ENCODE measurements around the gene PPM1H.

The PPM1H gene

DNA sequence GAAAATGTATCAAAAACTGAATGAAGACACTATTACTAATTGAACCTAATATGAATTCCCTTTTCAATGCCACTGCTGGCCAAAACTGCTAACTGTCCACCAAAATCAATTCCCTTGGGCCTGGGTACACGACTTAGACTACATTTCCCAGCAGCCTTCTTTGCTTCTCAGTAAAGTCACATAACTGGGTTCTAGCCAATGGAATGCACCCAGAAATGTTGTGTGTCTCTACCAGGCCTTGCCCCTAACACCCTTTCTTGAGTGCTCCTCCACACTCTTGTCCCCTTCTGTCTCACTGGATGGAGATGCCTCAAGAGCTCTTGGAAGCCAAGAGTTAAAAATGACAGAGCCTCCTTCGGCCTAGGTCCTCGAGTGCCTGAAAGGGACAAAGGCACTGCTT lies 156.8 kb downstream of the PPM1H start:
- Histone ChIP-seq H4K5ac (ENCODE audit: low read length) (no peak overlapping the region), H3K4ac (ENCODE audit: low read depth, low read length) (no peak overlapping the region), H3K79me2 (ENCODE audit: control insufficient read depth, insufficient read depth, low read length) (no peaks in the 10 kb centered on the region), H3K23ac (ENCODE audit: low read length) (no peak overlapping the region), H2BK5ac (ENCODE audit: low read length) (no peak overlapping the region), H3K27ac (ENCODE audit: low read depth, low read length) (no peak overlapping the region), H2AK5ac (ENCODE audit: low read length) (no peak overlapping the region), H3K27me3 (ENCODE audit: insufficient read depth, low read length, poor library complexity) (no peaks in the 10 kb centered on the region), H3K4me2 (ENCODE audit: low read length) (no peak overlapping the region), H3K9ac (ENCODE audit: low read length) (no peak overlapping the region), H3K36me3 (ENCODE audit: control insufficient read depth, insufficient read depth, low read length) (no peaks in the 10 kb centered on the region), H3K4me3 (ENCODE audit: low read length) (no peak overlapping the region), H3K18ac (ENCODE audit: low read length) (no peak overlapping the region), H4K8ac (ENCODE audit: low read depth, low read length) (no peak overlapping the region), H3K56ac (ENCODE audit: low read length) (no peak overlapping the region), H3K79me1 (ENCODE audit: low read length) (no peaks in the 10 kb centered on the region), H2BK15ac (replicated peaks; ENCODE audit: low read depth) (no peak overlapping the region), H3K4me1 (ENCODE audit: control insufficient read depth, low read depth, low read length) (no peaks in the 10 kb centered on the region), H2BK120ac (ENCODE audit: low read depth, low read length) (no peak overlapping the region)
- no peak for DNase-seq
- WGBS (ENCODE audit: extremely low coverage, insufficient coverage, low lambda C conversion rate): no CpG with 5 or more reads among the region's 3 CpGs

DNA sequence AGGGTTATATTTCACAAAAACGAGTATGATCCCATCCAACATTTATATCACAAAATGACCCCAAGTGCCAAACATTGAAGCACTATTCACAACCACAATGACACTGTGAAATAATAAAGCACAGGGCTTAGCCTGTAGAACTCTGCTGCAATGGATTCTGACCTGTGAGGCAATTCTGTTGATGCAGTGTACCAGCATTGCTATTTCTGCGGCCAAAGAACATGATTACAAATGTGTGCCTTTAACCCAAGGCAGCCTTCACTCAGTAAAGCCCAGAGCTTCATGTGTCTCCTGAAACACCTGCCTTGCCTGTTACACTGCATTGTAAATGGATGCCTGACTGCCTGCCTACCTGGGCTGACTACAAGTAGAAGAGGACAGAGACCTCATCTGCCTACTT lies 158.0 kb downstream of the PPM1H start:
- WGBS (ENCODE audit: extremely low coverage, insufficient coverage, low lambda C conversion rate): no CpG with 5 or more reads among the region's 2 CpGs
- H3K36me3 ChIP-seq (ENCODE audit: control insufficient read depth, insufficient read depth, low read length): no peaks in the 10 kb centered on the region
- no peak overlapping the region for H3K4ac ChIP-seq (ENCODE audit: low read depth, low read length)
- no peak overlapping the region for H2BK5ac ChIP-seq (ENCODE audit: low read length)
- H3K23ac ChIP-seq (ENCODE audit: low read length): peak overlapping the region; percentile 48
- no peaks in the 10 kb centered on the region for H3K27me3 ChIP-seq (ENCODE audit: insufficient read depth, low read length, poor library complexity)
- no peak overlapping the region for H2AK5ac ChIP-seq (ENCODE audit: low read length)
- DNase-seq: no peak
- no peak overlapping the region for H3K4me3 ChIP-seq (ENCODE audit: low read length)
- no peak overlapping the region for H2BK15ac ChIP-seq (replicated peaks; ENCODE audit: low read depth)
- no peaks in the 10 kb centered on the region for H3K79me2 ChIP-seq (ENCODE audit: control insufficient read depth, insufficient read depth, low read length)
- H4K8ac ChIP-seq (ENCODE audit: low read depth, low read length): no peak overlapping the region
- H3K18ac ChIP-seq (ENCODE audit: low read length): no peak overlapping the region
- no peaks in the 10 kb centered on the region for H3K79me1 ChIP-seq (ENCODE audit: low read length)
- H3K27ac ChIP-seq (ENCODE audit: low read depth, low read length): no peak overlapping the region
- no peak overlapping the region for H4K5ac ChIP-seq (ENCODE audit: low read length)
- H3K56ac ChIP-seq (ENCODE audit: low read length): no peak overlapping the region
- H2BK120ac ChIP-seq (ENCODE audit: low read depth, low read length): no peak overlapping the region
- H3K9ac ChIP-seq (ENCODE audit: low read length): no peak overlapping the region
- H3K4me1 ChIP-seq (ENCODE audit: control insufficient read depth, low read depth, low read length): no peaks in the 10 kb centered on the region
- no peak overlapping the region for H3K4me2 ChIP-seq (ENCODE audit: low read length)

DNA sequence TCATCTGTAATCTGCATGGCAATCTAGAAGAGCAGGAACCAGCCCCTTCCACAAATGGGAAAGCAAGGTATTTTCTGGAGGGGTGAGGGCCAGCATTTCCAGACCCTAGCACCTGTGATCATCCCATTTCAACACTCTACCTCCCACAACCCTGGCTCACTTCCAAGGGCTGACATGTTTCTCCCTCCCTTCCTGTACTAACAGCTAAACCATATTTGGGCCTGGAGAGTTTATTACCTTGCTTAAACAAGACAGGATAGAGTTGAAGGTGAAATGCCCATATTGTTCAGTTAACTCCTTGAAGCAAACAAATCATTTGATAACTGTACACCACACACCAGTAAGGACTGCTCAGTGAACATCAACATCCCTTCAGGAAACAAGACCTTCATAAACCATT lies 158.4 kb downstream of the PPM1H start:
- H3K56ac ChIP-seq (ENCODE audit: low read length): no peak overlapping the region
- no peak overlapping the region for H2BK15ac ChIP-seq (replicated peaks; ENCODE audit: low read depth)
- no peaks in the 10 kb centered on the region for H3K4me1 ChIP-seq (ENCODE audit: control insufficient read depth, low read depth, low read length)
- no peaks in the 10 kb centered on the region for H3K36me3 ChIP-seq (ENCODE audit: control insufficient read depth, insufficient read depth, low read length)
- no peak overlapping the region for H3K4ac ChIP-seq (ENCODE audit: low read depth, low read length)
- no peaks in the 10 kb centered on the region for H3K27me3 ChIP-seq (ENCODE audit: insufficient read depth, low read length, poor library complexity)
- H4K5ac ChIP-seq (ENCODE audit: low read length): no peak overlapping the region
- H2BK5ac ChIP-seq (ENCODE audit: low read length): no peak overlapping the region
- no peak overlapping the region for H3K9ac ChIP-seq (ENCODE audit: low read length)
- no peak for DNase-seq
- H3K23ac ChIP-seq (ENCODE audit: low read length): no peak overlapping the region
- no peak overlapping the region for H2AK5ac ChIP-seq (ENCODE audit: low read length)
- H3K4me2 ChIP-seq (ENCODE audit: low read length): no peak overlapping the region
- H4K8ac ChIP-seq (ENCODE audit: low read depth, low read length): no peak overlapping the region
- H2BK120ac ChIP-seq (ENCODE audit: low read depth, low read length): no peak overlapping the region
- H3K79me1 ChIP-seq (ENCODE audit: low read length): no peaks in the 10 kb centered on the region
- no peak overlapping the region for H3K4me3 ChIP-seq (ENCODE audit: low read length)
- no peaks in the 10 kb centered on the region for H3K79me2 ChIP-seq (ENCODE audit: control insufficient read depth, insufficient read depth, low read length)
- no peak overlapping the region for H3K27ac ChIP-seq (ENCODE audit: low read depth, low read length)
- no peak overlapping the region for H3K18ac ChIP-seq (ENCODE audit: low read length)

DNA sequence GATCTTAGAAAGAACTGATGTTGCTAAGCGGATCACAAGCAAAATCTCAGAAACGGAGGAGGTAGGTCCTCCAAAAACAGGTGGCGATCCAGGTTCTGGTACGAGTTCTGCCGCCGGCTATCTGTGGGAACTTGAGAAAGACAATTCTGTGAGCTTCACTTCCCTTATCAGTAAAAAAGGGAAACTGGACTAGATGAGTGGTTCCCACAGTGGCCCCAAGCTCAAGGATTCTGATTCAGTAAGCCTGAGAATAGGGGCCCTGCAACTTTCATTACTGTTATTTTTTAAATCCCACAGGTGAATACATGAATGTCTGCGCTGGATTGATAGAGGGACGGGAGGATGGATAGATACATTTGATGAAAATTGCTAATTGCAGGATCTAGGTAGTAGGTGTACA lies 160.2 kb downstream of the PPM1H start:
- no peak overlapping the region for H3K56ac ChIP-seq (ENCODE audit: low read length)
- H3K9ac ChIP-seq (ENCODE audit: low read length): no peak overlapping the region
- H3K79me1 ChIP-seq (ENCODE audit: low read length): no peaks in the 10 kb centered on the region
- no peaks in the 10 kb centered on the region for H3K27me3 ChIP-seq (ENCODE audit: insufficient read depth, low read length, poor library complexity)
- H2AK5ac ChIP-seq (ENCODE audit: low read length): no peak overlapping the region
- no peak overlapping the region for H3K4ac ChIP-seq (ENCODE audit: low read depth, low read length)
- no peak overlapping the region for H4K8ac ChIP-seq (ENCODE audit: low read depth, low read length)
- H3K4me1 ChIP-seq (ENCODE audit: control insufficient read depth, low read depth, low read length): peaks cover 4% of the 10 kb centered on the region
- no peaks in the 10 kb centered on the region for H3K79me2 ChIP-seq (ENCODE audit: control insufficient read depth, insufficient read depth, low read length)
- no peak overlapping the region for H2BK120ac ChIP-seq (ENCODE audit: low read depth, low read length)
- H4K5ac ChIP-seq (ENCODE audit: low read length): no peak overlapping the region
- no peak overlapping the region for H3K27ac ChIP-seq (ENCODE audit: low read depth, low read length)
- no peak overlapping the region for H2BK5ac ChIP-seq (ENCODE audit: low read length)
- no peak overlapping the region for H3K23ac ChIP-seq (ENCODE audit: low read length)
- no peak overlapping the region for H3K4me2 ChIP-seq (ENCODE audit: low read length)
- WGBS (ENCODE audit: extremely low coverage, insufficient coverage, low lambda C conversion rate): no CpG with 5 or more reads among the region's 8 CpGs
- H3K36me3 ChIP-seq (ENCODE audit: control insufficient read depth, insufficient read depth, low read length): no peaks in the 10 kb centered on the region
- no peak for DNase-seq
- H2BK15ac ChIP-seq (replicated peaks; ENCODE audit: low read depth): no peak overlapping the region
- no peak overlapping the region for H3K18ac ChIP-seq (ENCODE audit: low read length)
- H3K4me3 ChIP-seq (ENCODE audit: low read length): no peak overlapping the region

DNA sequence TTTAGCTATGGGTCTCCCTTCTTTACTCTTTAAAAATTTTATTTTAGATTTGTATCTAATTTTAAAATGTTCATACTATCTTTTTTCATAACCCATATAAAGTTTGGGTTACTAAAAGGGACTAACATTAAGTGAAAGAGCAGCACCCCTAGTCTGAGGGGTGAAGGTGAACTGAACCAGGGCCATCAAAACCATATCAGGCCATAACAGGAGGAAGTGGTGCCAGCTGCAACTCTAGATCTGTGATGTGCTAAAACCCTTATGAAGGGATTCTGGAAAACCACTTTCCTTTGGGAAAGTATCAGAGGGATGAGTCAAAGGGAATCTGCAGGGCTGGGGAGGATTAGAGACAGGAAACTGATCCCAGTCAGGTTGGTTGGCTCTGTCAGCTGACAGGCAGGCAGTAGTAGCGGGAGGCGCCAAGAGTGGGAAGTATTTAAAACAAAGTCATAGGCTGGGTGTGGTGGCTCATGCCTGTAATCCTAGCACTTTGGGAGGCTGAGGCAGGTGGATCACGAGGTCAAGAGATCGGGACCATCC lies 162.5 kb downstream of the PPM1H start:
- Histone ChIP-seq H3K18ac (ENCODE audit: low read length) (no peak overlapping the region), H2BK120ac (ENCODE audit: low read depth, low read length) (no peak overlapping the region), H3K56ac (ENCODE audit: low read length) (peak overlapping the region; percentile 49), H3K4me3 (ENCODE audit: low read length) (no peak overlapping the region), H2AK5ac (ENCODE audit: low read length) (no peak overlapping the region), H3K79me2 (ENCODE audit: control insufficient read depth, insufficient read depth, low read length) (no peaks in the 10 kb centered on the region), H2BK5ac (ENCODE audit: low read length) (no peak overlapping the region), H3K4ac (ENCODE audit: low read depth, low read length) (no peak overlapping the region), H3K4me2 (ENCODE audit: low read length) (no peak overlapping the region), H3K27ac (ENCODE audit: low read depth, low read length) (no peak overlapping the region), H3K9ac (ENCODE audit: low read length) (no peak overlapping the region), H3K27me3 (ENCODE audit: insufficient read depth, low read length, poor library complexity) (no peaks in the 10 kb centered on the region), H4K8ac (ENCODE audit: low read depth, low read length) (no peak overlapping the region), H3K4me1 (ENCODE audit: control insufficient read depth, low read depth, low read length) (peaks cover 9% of the 10 kb centered on the region), H3K36me3 (ENCODE audit: control insufficient read depth, insufficient read depth, low read length) (no peaks in the 10 kb centered on the region), H2BK15ac (replicated peaks; ENCODE audit: low read depth) (peak overlapping the region; percentile 14), H3K79me1 (ENCODE audit: low read length) (no peaks in the 10 kb centered on the region), H4K5ac (ENCODE audit: low read length) (no peak overlapping the region), H3K23ac (ENCODE audit: low read length) (no peak overlapping the region)
- WGBS (ENCODE audit: extremely low coverage, insufficient coverage, low lambda C conversion rate): no CpG with 5 or more reads among the region's 4 CpGs
- DNase-seq: peak; percentile 59

DNA sequence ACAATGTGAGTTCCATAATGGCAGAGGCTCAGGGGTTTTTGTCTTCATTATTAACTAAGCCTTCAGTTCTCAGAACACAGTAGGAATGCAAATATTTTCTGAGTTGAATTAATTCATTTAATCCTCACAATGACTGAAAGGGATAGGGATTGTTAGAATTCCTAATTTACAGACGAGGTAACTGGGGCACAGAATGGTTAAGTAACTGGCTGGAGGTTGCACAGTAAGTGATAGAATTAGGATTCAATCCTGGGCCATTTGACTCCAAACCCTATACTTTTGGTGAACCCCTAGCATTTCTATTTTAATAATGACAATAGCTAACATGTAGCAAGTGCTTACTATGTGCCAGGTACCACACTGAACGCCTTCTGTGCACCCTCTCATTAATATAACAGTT lies 163.1 kb downstream of the PPM1H start:
- H3K18ac ChIP-seq (ENCODE audit: low read length): no peak overlapping the region
- H3K9ac ChIP-seq (ENCODE audit: low read length): no peak overlapping the region
- no peak overlapping the region for H2BK120ac ChIP-seq (ENCODE audit: low read depth, low read length)
- H3K79me2 ChIP-seq (ENCODE audit: control insufficient read depth, insufficient read depth, low read length): no peaks in the 10 kb centered on the region
- WGBS (ENCODE audit: extremely low coverage, insufficient coverage, low lambda C conversion rate): no CpG with 5 or more reads among the region's 2 CpGs
- H3K27me3 ChIP-seq (ENCODE audit: insufficient read depth, low read length, poor library complexity): no peaks in the 10 kb centered on the region
- H3K4me3 ChIP-seq (ENCODE audit: low read length): no peak overlapping the region
- H3K4me1 ChIP-seq (ENCODE audit: control insufficient read depth, low read depth, low read length): peaks cover 12% of the 10 kb centered on the region
- no peak overlapping the region for H3K56ac ChIP-seq (ENCODE audit: low read length)
- no peak overlapping the region for H3K4me2 ChIP-seq (ENCODE audit: low read length)
- H3K4ac ChIP-seq (ENCODE audit: low read depth, low read length): no peak overlapping the region
- no peaks in the 10 kb centered on the region for H3K36me3 ChIP-seq (ENCODE audit: control insufficient read depth, insufficient read depth, low read length)
- no peak overlapping the region for H4K5ac ChIP-seq (ENCODE audit: low read length)
- DNase-seq: no peak
- H4K8ac ChIP-seq (ENCODE audit: low read depth, low read length): no peak overlapping the region
- H3K79me1 ChIP-seq (ENCODE audit: low read length): no peaks in the 10 kb centered on the region
- no peak overlapping the region for H2BK5ac ChIP-seq (ENCODE audit: low read length)
- H2BK15ac ChIP-seq (replicated peaks; ENCODE audit: low read depth): peak overlapping the region; percentile 37
- H3K27ac ChIP-seq (ENCODE audit: low read depth, low read length): no peak overlapping the region
- no peak overlapping the region for H3K23ac ChIP-seq (ENCODE audit: low read length)
- H2AK5ac ChIP-seq (ENCODE audit: low read length): no peak overlapping the region
